RWPE2 (cell line): Measurements from ENCODE around the gene MCC.

Experiments
- ATAC-seq: fragments of 200-7000 bp; cut with Tn5 transposase; 3 replicates; pipeline ENCODE4 v1.9.1; 2021; ENCODE audit warnings: low read depth
- DNase-seq: peaks from one replicate; pipeline ENCODE4 v3.0.0-alpha.2; 2020; ENCODE audit warnings: low spot score
- H3K27ac ChIP-seq: fragments of 450-650 bp; 2 replicates; pipeline ENCODE4 v1.5.1; 2017; ENCODE audit warnings: mild to moderate bottlenecking; ENCODE audit not compliant: poor library complexity, severe bottlenecking
- H3K27me3 ChIP-seq: fragments of 250-450 bp; sonication (Bioruptor Pico); 2 replicates; pipeline ENCODE4 v1.5.1; 2021; ENCODE audit warnings: mild to moderate bottlenecking, moderate library complexity; ENCODE audit not compliant: insufficient read depth, poor library complexity, severe bottlenecking
- H3K36me3 ChIP-seq: fragments of 250-450 bp; sonication (Bioruptor Pico); 2 replicates; pipeline ENCODE4 v1.5.1; 2020; ENCODE audit warnings: low read depth, mild to moderate bottlenecking, moderate library complexity
- H3K4me1 ChIP-seq: fragments of 250-450 bp; sonication (Bioruptor Pico); 2 replicates; pipeline ENCODE4 v1.5.1; 2021; ENCODE audit warnings: mild to moderate bottlenecking, moderate library complexity; ENCODE audit not compliant: insufficient read depth, poor library complexity, severe bottlenecking
- H3K4me3 ChIP-seq: fragments of 250-450 bp; sonication (Bioruptor Pico); 2 replicates; pipeline ENCODE4 v1.5.1; 2021; ENCODE audit warnings: mild to moderate bottlenecking, moderate library complexity; ENCODE audit not compliant: severe bottlenecking
- H3K9me3 ChIP-seq: fragments of 250-450 bp; sonication (Bioruptor Pico); 2 replicates; pipeline ENCODE4 v1.5.1; 2021; ENCODE audit warnings: mild to moderate bottlenecking, moderate library complexity; ENCODE audit not compliant: severe bottlenecking
- TF ChIP-seq, protein P1 (sequence below): fragments of 450-650 bp; IDR thresholded peaks from one replicate; pipeline ENCODE4 v1.5.1; 2017; ENCODE audit warnings: mild to moderate bottlenecking, moderate library complexity; ENCODE audit not compliant: poor library complexity, severe bottlenecking

MCC gene

DNA sequence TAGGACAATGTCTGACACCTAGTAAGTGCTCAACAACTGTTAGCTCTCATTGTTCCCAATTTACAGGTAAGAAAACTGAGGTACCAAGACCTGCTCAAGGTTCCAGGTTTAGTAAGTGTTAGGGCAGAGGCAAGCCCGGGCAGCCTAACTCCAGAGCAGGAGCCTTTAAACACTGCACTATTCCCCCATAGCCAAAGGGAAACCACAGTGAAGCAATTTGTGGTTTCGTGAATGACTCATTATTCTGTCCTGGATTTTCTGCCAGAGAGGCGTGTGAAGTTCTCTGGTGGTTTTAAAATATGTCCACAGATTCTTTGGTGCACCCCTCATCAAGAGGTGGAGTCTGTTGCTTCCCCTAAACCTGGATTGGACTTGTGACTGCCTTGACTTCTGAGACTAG lies 1.0 kb upstream of the MCC start:
- no peaks in the 10 kb centered on the region for H3K36me3 ChIP-seq
- peak; percentile 90 for DNase-seq
- H3K4me1 ChIP-seq = peaks cover 10% of the 10 kb centered on the region
- no peaks in the 10 kb centered on the region for H3K27me3 ChIP-seq
- peak overlapping the region; percentile 58 for H3K4me3 ChIP-seq
- TF ChIP-seq, protein P1, sequence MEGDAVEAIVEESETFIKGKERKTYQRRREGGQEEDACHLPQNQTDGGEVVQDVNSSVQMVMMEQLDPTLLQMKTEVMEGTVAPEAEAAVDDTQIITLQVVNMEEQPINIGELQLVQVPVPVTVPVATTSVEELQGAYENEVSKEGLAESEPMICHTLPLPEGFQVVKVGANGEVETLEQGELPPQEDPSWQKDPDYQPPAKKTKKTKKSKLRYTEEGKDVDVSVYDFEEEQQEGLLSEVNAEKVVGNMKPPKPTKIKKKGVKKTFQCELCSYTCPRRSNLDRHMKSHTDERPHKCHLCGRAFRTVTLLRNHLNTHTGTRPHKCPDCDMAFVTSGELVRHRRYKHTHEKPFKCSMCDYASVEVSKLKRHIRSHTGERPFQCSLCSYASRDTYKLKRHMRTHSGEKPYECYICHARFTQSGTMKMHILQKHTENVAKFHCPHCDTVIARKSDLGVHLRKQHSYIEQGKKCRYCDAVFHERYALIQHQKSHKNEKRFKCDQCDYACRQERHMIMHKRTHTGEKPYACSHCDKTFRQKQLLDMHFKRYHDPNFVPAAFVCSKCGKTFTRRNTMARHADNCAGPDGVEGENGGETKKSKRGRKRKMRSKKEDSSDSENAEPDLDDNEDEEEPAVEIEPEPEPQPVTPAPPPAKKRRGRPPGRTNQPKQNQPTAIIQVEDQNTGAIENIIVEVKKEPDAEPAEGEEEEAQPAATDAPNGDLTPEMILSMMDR = no peak
- no peaks in the 10 kb centered on the region for H3K9me3 ChIP-seq
- ATAC-seq = peak; percentile 86
- H3K27ac ChIP-seq = peak overlapping the region; percentile 58

DNA sequence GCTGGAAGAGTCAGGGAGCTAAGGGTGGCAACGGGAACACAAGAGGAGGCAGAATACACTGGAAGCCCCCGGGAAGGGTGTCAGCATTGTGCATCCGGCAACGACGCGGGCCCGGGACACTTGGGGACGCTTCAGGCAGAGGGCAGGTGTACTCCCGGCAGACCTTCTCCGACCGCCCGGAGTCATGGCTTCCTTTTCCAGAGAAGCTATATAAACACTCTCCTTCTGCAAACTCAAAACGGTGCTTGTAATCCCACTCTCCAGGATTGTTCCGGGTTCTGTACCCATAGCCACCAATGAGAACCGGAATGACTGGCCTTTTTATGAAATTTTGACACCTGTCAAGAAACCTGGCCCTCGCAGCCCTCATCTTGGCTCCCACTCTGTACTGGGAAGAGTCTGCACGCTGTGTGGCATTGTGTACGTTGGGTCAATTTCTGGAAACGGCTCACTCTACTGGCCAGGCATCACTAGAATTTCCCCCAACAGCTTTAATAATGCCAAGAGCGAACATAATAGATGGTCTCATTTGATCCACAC lies 462 bp upstream of the MCC start:
- Histone ChIP-seq H3K9me3 (no peaks in the 10 kb centered on the region), H3K36me3 (no peaks in the 10 kb centered on the region), H3K27ac (peak overlapping the region; percentile 58), H3K4me3 (peak overlapping the region; percentile 58), H3K4me1 (peaks cover 10% of the 10 kb centered on the region), H3K27me3 (no peaks in the 10 kb centered on the region)
- ATAC-seq = peak; percentile 11
- TF ChIP-seq, protein P1 = no peak
- no peak for DNase-seq

DNA sequence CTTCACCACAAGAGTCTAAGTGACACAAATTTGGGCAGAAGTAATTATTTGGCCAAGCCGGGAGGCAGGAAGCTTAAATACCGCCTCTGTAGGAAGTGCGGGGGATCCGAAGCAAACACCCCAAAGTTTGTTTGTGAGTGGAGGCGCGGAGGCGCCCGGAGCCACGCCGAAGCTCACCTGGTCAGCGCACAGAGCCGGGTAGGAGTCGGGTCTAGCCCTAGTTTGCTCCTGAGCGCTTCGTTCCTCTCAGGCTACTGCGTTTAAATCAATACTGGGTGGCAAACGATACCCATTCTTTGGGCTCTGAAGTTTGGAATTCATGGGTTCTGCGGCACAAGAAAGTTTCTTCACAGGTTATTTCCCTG lies 855 bp downstream of the MCC start:
- no peaks in the 10 kb centered on the region for H3K36me3 ChIP-seq
- peak overlapping the region; percentile 58 for H3K4me3 ChIP-seq

DNA sequence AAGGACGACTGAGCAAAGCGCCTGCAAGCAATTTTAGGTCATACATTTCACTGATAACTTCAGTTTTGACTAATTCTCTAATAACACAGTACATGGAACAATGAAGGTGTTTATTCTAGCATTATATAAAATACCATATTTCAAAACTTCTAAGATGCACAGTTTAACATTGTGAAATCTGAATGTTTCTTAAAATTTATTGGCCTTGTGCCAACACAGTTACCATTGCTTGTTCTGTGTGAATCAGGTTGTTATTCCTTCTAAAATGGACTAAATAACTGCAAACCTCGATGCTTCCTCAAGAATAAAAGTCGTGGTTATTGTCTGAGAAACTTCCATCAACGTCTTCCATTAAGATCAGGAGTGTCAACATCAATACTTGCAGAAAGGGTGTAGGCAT lies 8.0 kb downstream of the MCC start:
- no peaks in the 10 kb centered on the region for H3K36me3 ChIP-seq
- H3K27me3 ChIP-seq = no peaks in the 10 kb centered on the region
- TF ChIP-seq, protein P1 = no peak
- ATAC-seq (peak; percentile 48; the same call in 2 of the 3 replicates), DNase-seq (no peak)
- no peaks in the 10 kb centered on the region for H3K9me3 ChIP-seq
- H3K4me1 ChIP-seq = peaks cover 4% of the 10 kb centered on the region
- H3K27ac ChIP-seq = no peak overlapping the region
- H3K4me3 ChIP-seq = no peak overlapping the region

More for the DNA sequence above, 855 bp downstream of the MCC start:
- peak overlapping the region; percentile 58 for H3K27ac ChIP-seq
- H3K9me3 ChIP-seq = no peaks in the 10 kb centered on the region
- no peaks in the 10 kb centered on the region for H3K27me3 ChIP-seq
- peaks cover 10% of the 10 kb centered on the region for H3K4me1 ChIP-seq
- no peak for DNase-seq
- TF ChIP-seq, protein P1 = no peak
- peak; percentile 25 for ATAC-seq

DNA sequence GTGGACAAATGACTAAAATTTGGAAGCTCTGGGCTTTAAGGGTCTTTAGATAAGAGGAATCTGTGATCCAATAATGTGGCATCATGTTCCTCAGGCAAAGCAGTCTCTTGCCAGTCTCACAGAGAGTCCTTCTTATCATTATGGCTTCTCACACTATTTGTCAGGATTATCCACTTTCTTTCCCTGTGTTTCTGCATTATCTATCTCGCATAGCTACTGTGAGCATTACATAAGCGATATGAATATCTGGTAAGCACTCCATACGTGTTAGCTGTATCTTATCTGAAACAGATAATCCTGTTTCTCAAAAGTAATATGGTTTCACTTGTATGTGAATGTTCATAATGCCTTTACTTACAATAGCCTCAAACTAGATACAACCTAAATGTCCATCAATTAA lies 9.6 kb downstream of the MCC start:
- no peak overlapping the region for H3K4me3 ChIP-seq
- H3K9me3 ChIP-seq = no peaks in the 10 kb centered on the region
- H3K4me1 ChIP-seq = peaks cover 4% of the 10 kb centered on the region
- TF ChIP-seq, protein P1 = no peak
- H3K27ac ChIP-seq = no peak overlapping the region
- no peaks in the 10 kb centered on the region for H3K27me3 ChIP-seq
- no peaks in the 10 kb centered on the region for H3K36me3 ChIP-seq
- DNase-seq = no peak
- no peak for ATAC-seq
